Fibroblast of villous mesenchyme (primary cell): ENCODE data around the gene CHFR. TPM values are rescaled to one million over a fixed set of nuclear protein-coding genes. Genes with fewer than 3 reads are reported as not detected.
A peak's percentile ranks its signal among the peaks of the same experiment; 100 is the strongest.
"Not testable (repeated sequence)": the region's sequence is repeated elsewhere in the genome, so short reads cannot be mapped to it uniquely, and the experiment has no call there.

Experiments
- DNase-seq: peaks from one replicate; pipeline ENCODE4 v3.0.0-alpha.2; 2010; ENCODE audit warnings: low read depth
- H3K4me3 ChIP-seq: 2 replicates; pipeline ENCODE4 v1.5.1; 2011; ENCODE audit warnings: low read depth, mild to moderate bottlenecking, low read length
- CTCF ChIP-seq: IDR thresholded peaks from 2 replicates; pipeline ENCODE4 v1.5.1; 2012; ENCODE audit warnings: low read depth, mild to moderate bottlenecking, low read length; ENCODE audit not compliant: insufficient read depth
- total RNA-seq: library from RNA; depleted of rRNA; stranded (reverse); fragments of >200 nt; gene quantifications from 2 replicates; pipeline ENCODE4 v1.2.3, GENCODE V29; 2012

The CHFR gene
- 48.8 and 51.9 TPM in 2 replicates for total RNA-seq

GRCh38 chr12:132887513-132888351 is at the start of gene CHFR:
TSS of gene CHFR (minus strand) at chr12:132887605. CDS start at chr12:132887328, 277 bp downstream.
- peak within 1 kb of the TSS; percentile 77 for H3K4me3 ChIP-seq
- no peak for TF ChIP-seq CTCF
- peak; percentile 98 for DNase-seq

GRCh38 chr12:132936921-132937320 is 49.5 kb upstream of the CHFR start:
- not testable (repeated sequence) for H3K4me3 ChIP-seq

GRCh38 chr12:132936163-132936562 is 48.8 kb upstream of the CHFR start:
- DNase-seq: no peak
- H3K4me3 ChIP-seq: no peak overlapping the region
- TF ChIP-seq CTCF: no peak

More at GRCh38 chr12:132936921-132937320, 49.5 kb upstream of the CHFR start:
- DNase-seq: not testable (repeated sequence)

- H3K4me3 ChIP-seq: no peak overlapping the region
- no peak for DNase-seq
- TF ChIP-seq CTCF: no peak
Observed at GRCh38 chr12:132926415-132926833, 39.0 kb upstream of the CHFR start.

GRCh38 chr12:132925597-132926414 is 38.4 kb upstream of the CHFR start:
- no peak for TF ChIP-seq CTCF
- no peak overlapping the region for H3K4me3 ChIP-seq
- no peak for DNase-seq

GRCh38 chr12:132924356-132924755 is 37.0 kb upstream of the CHFR start:
- DNase-seq: no peak
- H3K4me3 ChIP-seq: no peak overlapping the region
- no peak for TF ChIP-seq CTCF

- H3K4me3 ChIP-seq: no peak overlapping the region
- TF ChIP-seq CTCF: no peak
- no peak for DNase-seq
Observed at GRCh38 chr12:132923356-132923909, 36.0 kb upstream of the CHFR start.
